Middle frontal gyrus (tissue), 1 donor: ENCODE data around the gene SERINC5.
"Not testable (repeated sequence)": the region's sequence is repeated elsewhere in the genome, so short reads cannot be mapped to it uniquely, and the experiment has no call there.

ENCODE experiments used
- DNase-seq: peaks from one replicate; pipeline ENCODE4 v3.0.0-alpha.2; 2015; ENCODE audit warnings: low spot score; ENCODE audit errors: extremely low spot score

Gene SERINC5

DNA sequence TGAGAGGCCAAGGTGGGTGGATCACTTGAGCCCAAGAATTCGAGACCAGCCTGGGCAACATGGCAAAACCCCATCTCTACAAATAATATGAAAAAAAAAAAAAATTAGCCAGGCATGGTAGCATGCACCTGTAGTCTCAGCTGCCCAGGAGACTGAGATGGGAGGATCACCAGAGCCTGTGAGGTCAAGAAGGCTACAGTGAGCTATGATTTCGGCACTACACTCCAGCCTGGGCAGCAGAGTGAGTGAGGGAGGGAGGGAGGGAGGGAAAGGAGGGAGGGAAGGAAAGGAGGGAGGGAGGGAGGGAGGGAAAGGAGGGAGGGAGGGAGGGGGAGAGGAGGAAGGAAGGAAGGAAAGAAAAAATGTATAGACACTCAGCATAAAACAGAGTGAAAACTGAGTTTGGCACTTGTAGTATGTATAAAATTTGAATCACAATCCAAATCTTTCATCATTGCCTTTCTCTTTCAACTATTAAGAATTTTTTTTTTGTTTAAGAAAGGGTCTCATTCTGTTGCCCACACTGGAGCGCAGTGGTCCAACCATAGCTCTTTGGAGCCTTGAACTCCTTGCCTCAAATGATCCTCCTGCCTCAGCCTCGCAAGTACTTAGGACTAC, 27.8 kb downstream of the SERINC5 start:
- no peak for DNase-seq

DNA sequence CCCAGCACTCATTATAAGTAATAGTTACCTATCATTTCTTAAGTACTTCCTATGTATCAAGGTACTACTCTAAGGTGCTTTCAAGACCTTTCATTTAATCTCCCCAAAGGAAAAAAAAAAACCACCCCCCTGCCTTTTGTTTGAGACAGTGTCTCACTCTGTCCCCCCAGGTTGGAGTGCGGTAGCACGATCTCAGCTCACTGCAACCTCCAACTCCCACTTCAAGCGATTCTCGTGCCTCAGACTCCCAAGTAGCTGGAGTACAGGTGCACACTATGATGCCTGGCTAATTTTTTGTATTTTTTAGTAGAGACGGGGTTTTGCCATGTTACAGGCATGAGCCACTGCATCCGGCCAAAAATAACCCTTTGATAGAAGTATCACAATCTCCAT, 29.9 kb downstream of the SERINC5 start:
- no peak for DNase-seq

DNA sequence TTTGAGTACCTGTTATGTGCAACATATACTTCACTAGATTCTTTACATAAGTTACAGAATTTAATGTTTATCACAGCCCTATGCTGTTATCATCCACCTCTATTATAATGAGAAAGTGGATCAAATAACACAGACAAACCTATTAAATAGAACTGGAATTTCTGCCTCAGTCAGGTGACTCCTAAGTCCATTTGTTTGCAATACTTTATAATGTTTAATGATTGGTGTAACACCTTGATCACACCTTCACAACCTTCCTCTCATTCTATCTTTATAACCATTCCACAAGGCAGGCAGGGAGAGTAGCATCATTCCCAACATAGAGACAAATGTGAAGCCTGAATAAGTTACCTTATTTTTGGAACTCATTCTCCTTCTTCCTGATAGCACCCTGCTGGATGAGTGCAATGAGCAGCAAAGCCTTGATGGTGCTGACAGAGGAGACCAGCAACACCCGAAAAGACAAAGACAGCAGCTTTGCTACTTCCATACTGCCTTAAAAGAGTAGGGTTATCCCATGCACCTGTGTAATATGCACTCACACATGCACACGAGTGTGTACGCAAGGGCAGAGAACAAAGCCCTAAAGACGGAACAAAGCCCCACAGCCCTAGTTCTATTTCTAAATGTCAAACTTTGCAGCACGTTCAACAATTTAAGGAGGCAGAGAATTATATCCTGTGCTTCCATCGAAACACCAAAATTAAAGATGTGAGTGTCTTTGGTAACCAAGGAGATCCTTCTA, 30.5 kb downstream of the SERINC5 start:
- DNase-seq = no peak

DNA sequence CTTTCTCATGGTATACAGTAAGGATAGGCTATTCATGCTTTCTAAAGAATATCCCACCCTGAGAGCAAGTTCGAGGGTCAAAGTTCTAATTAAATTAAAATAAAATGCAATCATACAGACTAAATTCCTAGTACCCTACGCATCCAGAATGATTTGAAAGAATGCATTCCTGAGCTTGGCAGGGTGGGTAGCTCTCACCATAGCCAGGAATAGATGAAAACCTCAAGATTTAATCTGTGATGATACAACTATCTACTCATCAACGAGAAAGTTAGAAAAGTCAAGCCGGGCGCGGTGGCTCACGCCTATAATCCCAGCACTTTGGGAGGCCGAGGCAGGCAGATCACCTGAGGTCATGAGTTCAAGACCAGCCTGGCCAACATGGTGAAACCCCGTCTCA, 32.3 kb downstream of the SERINC5 start:
- DNase-seq = no peak

DNA sequence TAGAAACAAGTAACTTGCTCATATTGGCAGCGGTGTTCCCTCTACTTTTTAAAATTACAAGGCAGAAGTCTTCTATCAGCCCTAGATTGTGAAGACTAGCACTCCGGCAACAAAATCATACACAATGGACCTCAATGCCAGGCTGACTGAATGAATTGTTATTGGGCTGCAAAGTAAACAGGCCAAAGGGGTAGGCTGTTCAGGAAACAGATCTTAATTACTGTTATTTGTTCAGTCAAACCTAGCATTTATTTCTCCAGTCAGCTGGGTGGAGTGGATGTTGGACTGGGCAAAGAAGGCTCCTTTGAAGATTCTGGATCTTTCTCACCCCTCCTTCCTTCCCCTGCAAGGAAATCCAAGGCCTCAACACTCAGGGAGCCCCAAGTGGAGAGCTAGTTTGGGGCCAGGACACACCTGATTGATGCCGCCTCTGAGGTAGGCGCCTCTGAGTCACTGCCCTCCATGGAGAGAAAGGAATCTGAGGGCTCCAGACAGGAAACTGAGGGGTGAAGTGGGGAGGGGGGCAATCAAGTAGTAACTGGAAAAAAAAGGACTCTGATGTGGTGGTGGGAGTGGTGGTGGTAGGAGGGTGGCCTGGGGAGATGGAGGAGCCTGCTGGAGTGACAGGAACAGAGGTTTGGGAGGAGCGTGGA, 35.5 kb downstream of the SERINC5 start:
- no peak for DNase-seq

DNA sequence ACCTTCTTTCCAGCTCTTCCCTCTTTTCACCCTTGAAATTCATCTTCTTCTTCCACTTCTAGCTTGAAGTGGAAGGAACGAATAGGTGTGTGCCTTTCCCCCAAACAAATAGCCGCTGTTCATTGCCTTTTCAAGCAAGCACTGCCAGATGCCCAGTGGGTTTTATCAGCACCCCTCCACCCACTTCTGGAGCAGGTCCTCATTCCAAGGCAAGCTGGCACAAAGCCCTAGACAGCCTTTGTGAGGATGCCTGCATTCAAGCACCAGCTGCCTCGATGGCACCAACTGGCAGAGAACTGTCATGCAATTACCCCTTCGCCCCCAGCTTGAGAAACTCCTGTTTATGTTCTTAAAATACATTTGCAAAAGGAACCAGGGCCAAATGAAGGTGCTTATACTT, 36.5 kb downstream of the SERINC5 start:
- no peak for DNase-seq

DNA sequence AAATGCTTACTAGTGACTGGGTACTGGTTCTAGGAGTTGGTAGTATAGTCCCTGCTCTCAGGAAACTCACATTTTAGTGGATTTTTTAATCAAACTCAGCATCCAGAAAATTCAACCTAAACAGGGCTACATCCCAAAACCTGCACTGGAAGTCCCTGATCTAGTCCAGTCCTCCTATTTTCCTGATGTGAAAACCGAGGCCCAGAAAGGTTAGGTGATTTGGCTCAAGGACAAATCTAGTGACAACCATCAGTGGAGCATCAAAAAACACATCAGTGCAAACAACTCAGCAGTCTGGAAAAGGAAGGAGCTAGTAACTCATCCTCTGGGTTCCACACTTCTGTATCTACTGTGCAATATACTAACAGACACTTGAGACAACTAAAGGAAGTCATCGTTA, 38.2 kb downstream of the SERINC5 start:
- DNase-seq = no peak

DNA sequence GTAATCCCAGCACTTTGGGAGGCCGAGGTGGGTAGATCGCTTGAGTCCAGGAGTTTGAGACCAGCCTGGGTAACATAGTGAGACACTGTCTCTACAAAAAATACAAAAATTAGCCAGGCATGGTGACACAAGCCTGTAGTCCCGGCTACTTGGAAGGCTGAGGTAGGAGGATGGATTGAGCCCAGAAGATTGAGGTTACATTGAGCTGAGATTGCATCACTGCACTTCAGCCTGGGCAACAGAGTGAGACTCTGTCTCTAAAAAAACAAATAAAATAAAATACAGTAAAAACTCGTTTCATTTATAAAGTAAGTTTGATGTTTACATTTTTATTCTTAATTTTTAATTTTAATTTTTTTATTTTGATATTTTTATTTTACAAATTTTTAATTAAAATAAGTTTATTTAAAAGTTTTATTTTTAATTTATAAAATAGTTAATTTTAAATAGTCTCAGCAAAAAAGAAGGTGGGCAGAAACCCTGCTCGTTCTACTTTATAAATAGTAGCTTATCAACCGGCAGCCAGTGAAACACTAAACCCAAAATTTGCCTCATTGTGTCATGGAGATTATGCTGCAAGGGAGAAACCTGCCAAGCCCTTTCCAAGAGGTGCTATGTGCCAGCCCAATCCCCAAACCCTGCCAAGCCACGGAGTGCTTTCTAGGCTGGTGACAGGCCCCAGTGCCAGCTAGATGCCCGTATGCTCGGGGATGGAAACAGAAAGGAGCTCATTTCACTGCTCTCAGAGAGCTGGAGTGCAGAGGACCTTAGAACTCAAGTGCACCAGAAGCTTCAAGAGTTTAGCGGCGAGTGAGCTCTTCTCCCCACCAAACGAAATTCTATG, 38.9 kb downstream of the SERINC5 start:
- DNase-seq = peak; percentile 60

DNA sequence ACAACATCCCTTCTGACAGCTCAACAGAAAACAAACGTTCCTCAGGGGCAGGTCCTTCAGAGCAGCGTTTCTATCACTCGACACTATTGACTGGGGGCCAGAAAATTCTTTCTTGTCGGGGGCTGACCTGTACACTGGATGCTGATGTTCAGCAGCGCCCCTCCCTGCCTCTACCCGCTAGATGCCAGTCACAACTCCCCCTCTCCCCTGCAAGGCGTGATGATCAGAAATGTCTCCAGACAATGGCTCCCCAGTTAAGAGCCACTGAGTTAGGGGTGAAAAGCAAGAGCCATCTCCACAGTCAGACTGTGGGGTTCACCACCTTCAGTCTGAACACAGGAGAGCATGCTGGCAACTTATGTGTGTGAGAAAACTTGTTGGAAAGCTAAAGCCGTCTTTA, 39.8 kb downstream of the SERINC5 start:
- no peak for DNase-seq

DNA sequence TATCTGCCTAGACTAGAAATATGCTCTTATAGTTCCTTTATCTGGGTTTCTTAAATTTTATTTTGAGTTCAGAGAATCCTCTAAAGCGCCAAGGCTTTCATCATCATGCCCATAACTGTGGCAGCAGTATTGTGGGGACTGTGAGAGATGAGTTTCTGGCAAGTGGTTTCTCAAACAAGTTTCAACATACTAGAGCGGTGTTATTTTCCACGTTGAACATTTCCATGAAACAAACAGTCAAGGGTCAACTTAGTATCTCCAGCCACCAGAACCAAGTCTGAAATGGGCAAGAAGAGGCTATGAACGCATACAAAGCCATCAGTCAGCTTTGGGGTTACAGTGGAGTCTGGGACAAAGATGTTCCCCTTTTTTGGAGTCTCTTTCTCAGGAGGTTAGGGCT, 40.3 kb downstream of the SERINC5 start:
- DNase-seq = no peak

DNA sequence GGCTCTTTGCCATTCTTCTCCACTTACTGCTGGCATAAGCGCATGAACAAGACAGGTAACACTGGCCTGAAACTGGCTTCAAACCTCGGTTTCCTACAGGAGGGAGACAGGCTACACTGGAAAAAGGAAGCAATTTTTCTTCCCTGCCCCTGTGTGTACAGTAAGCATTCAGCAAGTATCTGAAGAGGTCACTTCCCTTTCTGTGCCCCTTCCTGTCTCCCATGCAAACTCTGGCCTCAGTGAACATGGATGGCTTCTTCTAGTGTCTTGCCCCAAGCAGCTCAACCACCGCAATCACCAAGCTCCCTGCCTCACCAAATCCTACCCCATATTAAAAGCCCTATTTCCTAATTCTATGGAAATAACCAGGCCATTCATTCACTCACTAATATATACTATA, 42.4 kb downstream of the SERINC5 start:
- no peak for DNase-seq

DNA sequence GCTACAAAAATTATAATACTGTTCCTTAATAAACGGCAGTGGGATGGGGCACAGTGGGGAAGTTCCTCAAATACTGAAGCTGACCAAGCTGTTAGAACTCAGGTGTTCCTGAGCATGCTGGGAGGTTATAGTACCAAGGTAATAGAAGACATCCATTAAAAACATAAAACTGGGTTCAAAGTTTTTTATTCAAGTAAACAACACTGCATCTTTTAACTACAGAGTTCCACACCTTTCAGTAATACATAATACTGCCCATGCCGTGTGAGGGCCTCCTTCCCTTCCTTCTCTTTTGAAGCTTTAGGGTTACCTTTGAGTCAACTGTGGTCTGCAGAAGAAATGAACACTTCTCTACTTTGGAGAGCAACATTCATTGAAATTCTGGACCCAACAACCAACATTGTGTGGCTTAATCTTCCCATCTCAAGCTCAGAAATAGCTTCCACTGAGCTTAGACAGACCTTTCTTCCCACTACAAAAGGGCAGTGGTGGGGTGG, 43.6 kb downstream of the SERINC5 start:
- DNase-seq = no peak

DNA sequence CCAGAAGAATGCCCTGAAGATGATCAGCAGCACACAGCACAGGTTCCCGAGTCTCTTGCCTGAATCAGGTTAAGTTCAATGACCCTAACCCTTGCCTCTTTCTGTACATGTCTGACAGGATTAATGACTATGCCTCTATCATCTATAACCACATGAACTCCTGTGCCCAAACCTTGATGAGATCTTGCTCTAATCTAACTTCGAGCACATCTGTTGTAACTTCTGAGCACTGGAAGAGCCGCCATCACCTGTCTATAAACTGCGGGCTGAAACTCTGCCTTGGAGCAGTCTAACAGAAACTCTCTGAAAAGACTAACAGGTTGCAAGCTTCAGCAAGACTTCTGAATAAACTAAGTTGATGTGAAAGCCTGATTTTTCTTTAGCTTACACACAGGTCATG, 44.5 kb downstream of the SERINC5 start:
- DNase-seq = no peak

DNA sequence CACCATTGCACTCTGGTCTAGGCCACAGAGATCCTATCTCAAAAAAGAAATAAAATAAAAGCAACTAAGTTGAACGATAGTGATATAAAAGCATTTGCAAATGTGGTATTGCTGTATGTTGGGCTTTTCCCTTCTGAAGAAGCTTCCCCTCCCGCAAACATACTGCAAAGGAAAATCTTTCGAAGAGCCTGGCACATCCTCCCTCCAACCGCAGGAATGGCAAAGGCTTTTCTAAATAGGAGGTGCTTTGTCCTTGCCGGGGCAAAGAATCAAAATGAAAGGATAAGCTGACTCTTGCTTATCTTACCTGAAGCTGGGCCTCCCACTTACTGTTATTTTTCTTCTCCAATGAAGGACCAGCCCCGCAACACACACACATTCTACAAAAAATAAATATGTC, 45.8 kb downstream of the SERINC5 start:
- DNase-seq = no peak

DNA sequence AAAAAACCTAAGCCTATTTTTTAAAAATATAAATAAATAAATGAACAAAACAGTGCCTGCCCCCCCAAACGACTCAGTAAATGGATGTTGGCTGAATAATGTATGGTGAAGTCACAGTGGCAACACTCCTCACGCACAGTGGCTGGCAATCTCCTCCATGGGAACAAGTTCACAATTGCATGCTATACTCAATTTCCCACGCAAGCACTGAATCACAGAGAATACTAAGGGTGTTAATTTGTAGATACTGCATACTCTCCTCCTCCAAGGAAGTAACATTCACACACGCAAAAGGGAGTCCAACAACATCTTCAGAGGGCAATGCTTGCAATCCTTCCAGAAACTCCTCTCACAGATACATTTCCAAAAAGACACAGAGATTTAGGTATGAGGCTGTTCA, 47.5 kb downstream of the SERINC5 start:
- peak; percentile 20 for DNase-seq

DNA sequence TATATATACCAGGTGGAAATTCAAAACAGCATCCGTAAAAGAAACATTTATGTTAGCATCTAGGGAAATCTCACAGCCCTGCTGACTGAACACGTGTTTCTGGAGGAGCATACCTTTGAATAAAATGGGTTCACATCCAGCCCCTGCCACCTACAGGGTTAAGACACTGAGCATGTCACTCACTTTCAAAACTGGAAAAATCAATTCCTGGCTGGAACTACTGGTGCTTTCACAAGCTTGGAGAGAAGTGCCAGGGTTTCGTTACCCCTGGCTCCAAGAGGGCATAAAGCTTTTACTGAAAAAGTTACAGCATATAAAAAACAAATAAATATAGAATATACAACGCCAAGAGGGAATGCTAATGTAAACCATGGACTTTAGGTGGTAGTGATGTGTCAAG, 48.0 kb downstream of the SERINC5 start:
- DNase-seq = no peak

DNA sequence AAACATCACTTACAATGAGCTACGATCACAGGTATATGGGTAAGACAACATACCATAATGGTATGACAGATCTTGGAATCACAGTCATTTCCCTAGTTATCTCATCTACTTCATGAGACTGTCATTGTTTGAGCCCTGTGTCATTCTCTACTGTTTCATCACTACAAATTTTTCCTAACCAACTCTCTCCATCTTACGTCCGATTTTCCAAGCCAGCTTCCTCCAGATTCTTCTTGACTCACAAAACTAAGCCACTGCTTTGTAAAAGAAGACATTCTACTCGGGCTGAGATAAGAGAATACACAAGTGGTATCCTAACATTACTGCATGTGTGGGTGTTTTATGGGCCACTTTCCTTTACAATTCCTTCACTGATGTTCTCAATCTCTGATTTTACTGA, 49.6 kb downstream of the SERINC5 start:
- DNase-seq = no peak

DNA sequence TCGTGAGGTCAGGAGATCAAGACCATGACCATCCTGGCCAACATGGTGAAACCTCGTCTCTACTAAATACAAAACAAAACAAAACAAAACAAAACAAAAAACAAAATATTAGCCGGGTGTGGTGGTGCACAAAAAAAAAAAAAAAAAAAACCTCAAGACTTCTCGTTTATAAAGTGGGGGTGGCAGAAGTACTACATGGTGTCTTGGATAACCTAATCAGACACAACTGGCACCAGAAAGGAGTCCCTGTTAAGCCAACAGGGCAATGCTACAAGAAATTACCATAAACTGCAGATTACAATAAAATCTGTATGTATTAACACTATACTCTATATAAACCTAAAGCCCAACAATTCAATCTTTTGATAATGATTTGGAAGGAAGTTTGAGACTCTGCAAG, 50.0 kb downstream of the SERINC5 start:
- no peak for DNase-seq

DNA sequence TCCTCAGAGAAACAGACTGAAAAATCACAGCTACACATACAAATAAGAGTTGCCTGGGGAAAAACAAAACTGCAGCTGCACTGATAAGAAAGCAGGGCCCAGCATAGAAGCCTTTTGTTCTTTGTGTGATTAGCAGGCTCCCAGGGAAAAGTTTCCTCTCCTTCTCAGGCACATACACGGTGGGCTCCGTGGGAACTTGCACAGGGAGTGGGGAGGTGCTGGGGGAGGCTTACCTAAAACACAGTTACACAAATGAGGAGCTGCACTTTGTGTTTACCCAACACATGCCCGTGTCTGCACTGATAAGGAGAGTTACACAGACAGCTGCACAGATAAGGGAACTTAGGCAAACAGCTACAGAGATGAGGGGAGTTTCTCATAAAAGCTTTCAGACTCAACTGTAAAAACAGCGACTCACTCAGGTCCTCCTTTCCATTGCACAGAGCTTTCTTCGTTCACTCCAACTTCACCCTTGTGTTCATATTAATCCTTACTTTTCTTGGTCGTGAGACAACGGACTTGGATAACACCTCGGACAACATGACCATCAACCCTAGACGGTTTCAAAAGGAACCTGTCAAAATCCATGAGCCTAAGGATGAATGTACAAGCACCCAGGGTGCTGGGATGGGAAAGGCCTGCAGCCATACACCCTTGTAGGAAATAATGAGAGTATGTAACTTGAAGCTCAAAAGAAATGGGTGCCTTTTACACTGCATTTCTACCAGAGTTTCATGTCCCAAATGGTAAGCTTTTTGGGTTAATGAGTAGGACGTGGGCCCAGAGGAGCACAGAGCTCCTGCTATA, 50.8 kb downstream of the SERINC5 start:
- no peak for DNase-seq

DNA sequence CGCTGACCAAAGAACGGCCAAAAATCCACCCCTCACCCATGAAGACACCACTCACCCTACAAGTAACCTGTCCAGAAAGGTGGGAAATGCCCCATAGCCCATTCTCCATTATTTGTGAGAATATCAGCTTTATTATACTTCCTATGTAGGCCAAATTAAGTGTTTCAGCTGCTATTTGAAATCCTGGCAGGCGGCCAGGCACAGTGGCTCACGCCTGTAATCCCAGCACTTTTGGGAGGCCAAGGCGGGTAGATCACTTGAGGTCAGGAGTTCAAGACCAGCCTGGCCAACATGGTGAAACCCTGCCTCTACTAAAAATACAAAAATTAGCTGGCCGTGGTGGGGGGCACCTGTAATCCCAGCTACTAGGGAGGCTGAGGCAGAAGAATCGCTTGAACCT, 54.1 kb downstream of the SERINC5 start:
- not testable (repeated sequence) for DNase-seq

DNA sequence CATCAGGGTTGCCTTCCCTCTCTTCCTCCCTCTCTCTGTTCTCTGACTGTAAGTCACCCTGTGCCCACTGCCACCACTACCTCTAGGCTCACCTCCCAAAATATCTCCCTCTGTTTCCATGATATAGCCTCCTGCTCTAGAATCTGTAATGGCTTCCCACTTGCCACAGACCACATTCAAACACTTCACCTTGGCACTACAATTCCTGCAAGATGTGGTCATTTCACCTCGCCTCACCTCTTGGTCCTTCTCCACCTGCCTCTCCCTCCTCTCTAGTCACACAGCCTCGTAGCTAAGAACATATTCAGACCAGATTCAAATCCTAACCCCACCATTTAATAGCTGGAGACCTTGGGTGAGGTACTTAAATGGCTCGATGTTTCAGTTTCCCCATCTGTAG, 56.9 kb downstream of the SERINC5 start:
- DNase-seq = no peak
